ENCODE results near the gene AGAP5.
"Not testable (repeated sequence)": the region's sequence is repeated elsewhere in the genome, so short reads cannot be mapped to it uniquely, and the experiment has no call there.

AGAP5 gene

DNA sequence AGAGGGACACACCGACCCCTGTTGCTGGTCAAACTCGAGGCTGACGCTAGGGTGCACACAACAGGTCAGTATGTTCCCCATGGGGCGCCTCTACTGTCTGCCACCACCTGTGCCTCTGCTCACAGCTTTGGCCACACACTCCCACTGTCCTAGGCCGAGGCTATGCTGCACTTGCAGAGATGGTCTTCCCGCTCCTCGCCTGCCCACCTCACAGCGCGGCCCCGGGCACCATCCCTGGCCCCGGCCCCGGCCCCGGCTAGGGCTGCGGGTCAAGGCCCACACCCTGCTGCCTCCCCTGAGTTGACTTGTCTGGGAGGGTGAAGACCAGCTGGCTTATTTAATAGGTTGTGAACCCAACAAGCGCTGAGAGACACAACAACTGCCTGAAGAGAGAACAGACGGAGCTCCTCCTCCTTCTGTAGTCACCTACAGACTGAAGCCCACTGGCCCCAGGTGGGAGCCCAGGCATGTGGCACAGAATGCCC is at the start of gene AGAP5:
TSS of gene AGAP5 (minus strand) at position 435 of the 485 bp plus-strand sequence. CDS start at position 81, 354 bp downstream.
- not testable (repeated sequence) for DNase-seq

DNA sequence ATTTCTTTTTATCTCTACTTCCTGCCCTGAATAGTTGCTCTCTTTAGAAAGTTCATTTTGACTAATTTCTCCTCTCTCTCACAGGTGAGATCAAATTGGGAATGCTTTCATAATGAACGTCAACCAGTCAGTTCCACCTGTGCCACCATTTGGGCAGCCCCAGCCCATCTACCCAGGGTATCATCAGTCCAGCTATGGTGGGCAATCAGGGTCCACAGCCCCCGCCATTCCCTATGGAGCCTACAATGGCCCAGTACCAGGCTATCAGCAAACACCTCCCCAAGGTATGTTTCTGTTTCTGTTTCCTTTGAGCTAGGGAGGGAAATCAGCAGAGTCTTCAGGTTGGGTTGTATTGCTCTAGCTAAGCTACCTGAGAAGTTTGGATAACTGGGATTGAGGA is 48.8 kb upstream of the AGAP5 start:
- DNase-seq = no peak

DNA sequence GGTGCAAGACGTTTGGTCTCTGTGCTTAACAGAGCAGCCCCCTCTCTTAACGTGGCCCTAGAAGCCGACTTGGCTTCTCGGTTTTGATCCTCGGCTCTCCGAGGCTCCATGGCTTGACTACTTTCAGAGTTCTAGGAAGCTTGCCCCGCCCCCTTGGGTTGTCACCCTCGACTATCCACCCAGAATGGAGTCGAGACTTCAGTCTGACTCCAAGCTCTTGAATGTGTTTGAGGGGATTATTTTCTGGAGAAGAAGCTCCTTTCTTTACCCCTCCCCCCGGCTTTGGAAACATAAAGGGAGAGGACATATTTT is 46.7 kb upstream of the AGAP5 start:
- peak; percentile 81 for DNase-seq

DNA sequence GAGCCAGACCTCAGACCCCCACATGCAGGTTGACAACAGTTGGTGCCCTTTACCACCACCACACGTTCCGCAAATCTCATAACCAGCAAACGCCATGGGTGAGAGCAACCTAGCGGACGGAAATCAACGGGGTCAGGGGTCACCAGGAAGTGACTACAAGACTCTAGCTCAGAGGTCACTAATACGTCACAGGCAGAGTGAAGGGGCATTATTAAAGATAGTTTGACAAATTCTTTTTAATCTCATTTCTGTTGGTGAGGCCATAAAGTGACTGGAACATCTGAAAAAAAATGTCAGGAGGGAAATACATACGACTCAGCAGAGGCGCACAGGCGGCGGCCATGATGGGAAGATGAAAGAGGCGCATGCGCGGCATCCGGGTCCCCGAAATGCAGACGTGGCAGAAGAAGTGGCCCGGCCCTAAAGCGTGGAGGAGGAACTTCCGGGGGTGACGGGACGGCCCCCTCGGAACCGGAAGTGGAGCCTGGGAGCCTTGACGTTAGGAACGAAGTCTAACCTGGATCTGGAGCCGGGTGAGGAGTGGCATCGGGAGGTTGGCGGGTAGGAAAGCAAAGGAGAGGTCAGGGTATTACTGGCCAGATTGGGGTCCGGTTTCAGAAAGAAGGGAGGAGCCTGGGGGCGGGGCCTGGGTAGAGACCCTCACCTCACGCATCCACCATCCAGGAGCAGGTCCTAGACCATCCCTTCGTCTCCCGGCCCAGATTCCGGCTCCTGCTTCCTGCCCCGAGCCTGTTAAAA is 46.2 kb upstream of the AGAP5 start, which contains the start of gene SEC24C:
TSS of gene SEC24C (plus strand) at position 468 of the 759 bp plus-strand sequence. CDS start 2,461 bp downstream, outside the sequence.
- DNase-seq = peak; percentile 97

DNA sequence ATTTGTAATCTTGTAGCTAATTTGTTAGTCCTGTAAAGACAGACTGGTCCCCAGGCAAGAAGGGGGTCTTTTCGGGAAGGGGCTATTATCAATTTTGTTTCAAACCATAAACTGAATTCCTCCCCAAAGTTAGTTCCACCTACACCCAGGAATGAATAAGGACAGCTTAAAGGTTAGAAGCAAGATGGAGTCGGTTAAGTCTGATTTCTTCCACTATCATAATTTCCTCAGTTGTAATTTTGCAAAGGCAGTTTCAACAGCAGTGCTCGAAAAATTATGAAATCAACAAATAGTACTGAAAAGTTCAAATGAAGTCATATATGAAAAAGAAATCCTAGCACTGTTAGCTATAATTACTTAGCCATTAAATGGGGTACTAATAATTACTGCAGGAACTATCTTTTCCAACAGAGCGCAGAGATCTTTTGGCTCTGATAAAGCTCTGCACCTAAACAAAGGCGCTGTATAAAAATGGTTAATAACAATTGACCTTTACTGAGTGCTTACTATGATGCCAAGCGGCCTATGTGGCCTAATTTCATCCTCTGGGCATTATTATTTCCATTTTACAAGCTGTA is 45.5 kb upstream of the AGAP5 start:
- DNase-seq = no peak

DNA sequence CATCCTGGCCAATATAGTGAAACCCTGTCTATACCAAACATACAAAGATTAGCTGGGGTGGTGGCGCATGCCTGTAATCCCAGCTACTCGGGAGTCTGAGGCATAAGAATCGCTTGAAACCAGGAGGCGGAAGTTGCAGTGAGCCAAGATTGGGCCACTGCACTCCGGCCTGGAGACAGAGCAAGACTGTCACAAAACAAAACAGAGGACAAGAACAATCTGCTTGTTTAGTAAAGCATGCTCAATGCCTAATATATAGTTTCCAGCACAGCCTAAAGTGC is 44.5 kb upstream of the AGAP5 start:
- no peak for DNase-seq

DNA sequence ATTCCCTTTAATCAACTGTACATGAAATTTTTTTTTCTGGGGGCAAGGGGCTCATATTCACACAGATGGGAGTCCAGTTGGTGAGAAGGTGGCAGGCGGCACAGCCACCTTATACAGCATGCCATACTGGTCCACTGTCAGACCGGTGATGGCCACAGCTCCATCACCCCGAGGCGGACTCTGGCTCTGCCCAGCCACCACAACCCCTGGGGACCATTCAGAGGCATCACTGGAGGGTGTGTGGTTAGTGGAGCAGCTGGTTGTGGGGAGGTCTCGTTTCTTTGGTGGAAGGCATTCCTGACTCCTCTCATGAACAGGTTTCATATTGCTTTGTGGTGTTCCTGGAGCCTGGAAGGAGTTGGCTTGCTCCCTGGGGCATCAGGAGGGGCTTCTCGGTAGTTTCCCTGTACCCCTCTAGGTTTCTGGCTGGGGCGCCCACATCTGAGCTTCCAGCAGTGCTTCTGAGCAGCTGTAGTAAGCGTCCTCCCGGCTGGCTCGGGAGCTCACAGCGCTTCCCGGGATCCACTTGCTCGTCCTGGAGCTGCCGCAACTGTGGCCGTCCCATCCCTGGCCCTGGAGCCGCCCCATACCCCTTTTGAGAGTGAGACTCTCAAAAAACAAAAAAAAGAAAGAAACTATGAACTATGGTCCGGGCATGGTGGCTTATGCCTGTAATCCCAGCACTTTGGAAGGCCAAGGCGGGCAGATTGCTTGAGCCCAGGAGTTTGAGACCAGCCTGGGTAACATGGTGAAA is 42.8 kb upstream of the AGAP5 start:
- not testable (repeated sequence) for DNase-seq

DNA sequence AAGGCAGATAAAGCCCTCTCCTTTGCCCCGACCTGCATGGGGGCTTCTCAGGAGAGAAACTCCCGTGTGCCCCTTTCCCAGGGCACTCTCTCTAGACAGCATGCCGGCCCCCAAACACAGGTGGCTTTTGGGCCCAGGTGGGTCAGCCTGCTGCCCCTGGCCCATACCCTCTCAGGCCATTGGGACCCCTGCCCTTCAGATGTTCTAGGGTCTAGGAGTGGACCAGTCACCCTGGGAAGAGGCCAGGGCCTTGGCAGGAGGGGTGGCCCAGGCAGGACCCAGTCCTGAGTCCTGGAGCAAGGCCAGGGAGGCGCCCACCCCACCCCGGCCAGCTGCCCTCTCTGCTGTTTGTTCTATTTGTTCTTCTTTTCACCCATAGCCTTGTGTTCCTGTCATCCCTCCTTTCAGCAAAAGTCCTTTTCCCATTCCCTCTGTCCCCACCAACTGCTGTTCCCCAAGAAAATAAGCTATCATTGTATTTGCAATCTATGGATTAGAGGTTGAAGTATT is 36.9 kb upstream of the AGAP5 start:
- DNase-seq = no peak

DNA sequence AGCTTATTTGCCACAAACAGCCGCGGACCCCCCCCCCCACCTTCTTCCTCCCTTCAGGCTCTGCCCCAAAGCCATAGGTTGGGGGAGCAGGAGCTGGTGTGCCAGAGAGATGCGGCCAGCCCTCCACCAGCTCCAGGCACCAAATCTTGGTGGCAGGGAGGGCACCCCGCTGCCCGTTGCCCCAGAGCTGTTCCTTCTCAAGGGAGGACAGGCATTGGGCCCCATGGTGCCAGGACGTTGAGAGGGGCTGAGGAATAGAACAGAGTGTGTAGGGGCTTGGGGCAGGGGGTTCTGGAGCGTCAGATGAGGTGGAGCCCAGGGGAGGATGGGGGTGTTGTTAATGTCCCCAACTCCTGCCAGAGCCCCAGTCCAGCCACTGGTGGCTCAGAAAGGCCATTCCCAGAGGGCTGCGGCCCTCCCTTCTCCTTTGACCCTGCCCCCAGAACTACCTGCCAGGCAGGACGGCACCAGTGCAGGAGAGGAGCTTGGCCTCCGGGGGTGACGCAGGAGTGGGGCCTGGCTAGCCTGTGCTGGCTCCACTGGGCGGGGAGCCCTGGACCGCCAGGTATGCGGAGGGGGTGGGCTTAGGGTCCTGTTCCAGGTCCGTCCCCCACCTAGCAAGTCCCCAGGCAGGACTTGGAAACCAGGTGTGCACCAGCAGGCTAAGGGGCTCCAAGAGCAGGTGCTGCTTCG is 36.3 kb upstream of the AGAP5 start:
- no peak for DNase-seq

DNA sequence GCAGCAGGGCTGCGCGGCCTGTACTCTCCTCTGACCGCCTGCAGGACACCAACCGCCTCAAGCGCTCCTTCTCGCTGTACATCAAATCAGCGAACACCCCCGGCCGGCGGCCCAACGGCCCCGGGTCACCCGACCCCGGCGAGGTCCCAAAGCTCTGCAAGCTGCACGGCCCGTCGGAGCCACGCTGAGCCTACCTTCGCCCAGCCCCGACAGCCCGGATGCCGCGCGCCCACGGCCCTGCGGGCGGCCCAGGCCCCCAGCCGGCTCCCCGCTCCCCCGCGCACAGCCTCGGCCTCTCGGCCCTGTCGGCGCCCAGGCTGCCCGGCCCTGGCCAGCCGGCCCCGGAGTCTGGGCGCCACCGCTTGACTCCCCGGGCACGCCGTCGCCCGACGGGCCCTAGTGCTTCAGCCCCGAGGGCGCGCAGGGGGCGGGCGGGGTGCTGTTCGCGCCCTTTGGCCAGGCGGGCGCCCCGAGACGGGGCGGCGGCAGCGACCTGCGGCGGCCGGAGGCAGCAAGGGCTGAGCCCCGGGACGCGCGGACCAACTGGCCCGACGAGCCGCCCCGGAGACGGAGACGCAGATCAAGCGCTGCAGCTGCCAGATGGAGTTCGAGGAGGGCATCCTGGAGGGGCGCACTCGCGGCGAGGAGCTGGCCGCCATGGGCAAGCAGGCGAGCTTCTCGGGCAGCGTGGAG is 35.2 kb upstream of the AGAP5 start:
- DNase-seq = no peak

DNA sequence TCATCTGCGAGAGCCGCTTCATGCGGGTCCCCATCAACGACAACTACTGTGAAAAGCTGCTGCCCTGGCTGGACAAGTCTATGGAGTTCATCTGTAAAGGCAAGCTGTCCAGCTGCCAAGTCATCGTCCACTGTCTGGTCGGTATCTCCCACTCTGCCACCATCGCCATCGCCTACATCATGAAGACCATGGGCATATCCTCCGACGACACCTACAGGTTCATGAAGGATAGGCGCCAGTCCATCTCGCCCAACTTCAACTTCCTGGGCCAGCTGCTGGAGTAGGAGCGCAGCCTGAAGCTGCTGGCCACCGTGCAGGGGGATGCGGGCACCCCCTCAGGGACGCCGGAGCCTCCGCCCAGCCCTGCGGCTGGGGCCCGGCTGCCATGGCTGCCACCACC is 34.5 kb upstream of the AGAP5 start:
- DNase-seq = no peak

DNA sequence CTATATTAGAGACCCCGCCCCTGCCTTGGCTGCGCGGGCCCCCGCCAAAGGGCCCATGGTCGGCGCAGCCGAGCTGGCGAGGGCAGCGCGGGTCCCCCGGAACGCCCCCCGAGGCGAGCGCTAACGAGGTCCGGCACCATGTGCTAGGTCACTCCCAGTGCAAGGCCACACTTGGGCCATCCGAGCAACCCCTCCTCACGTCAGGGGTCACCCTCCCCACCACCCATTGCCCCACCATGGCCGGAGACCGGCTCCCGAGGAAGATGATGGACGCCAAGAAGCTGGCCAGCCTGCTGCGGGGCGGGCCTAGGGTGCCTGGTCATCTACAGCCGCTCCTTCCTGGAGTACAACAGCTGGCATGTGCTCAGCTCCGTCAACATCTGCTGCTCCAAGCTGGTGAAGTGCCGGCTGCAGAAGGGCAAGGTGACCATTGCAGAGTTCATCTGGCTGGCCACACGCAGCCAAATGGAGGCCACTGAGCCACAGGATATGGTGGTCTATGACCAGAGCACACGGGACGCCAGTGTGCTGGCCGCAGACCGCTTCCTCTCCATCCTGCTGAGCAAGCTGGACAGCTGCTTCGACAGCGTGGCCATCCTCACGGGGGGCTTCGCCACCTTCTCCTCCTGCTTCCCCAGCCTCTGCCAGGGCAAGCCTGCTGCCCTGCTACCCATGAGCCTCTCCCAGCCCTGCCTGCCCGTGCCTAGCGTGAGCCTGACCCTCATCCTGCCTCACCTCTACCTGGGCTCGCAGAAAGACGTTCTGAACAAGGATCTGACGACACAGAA is 33.9 kb upstream of the AGAP5 start:
- no peak for DNase-seq

DNA sequence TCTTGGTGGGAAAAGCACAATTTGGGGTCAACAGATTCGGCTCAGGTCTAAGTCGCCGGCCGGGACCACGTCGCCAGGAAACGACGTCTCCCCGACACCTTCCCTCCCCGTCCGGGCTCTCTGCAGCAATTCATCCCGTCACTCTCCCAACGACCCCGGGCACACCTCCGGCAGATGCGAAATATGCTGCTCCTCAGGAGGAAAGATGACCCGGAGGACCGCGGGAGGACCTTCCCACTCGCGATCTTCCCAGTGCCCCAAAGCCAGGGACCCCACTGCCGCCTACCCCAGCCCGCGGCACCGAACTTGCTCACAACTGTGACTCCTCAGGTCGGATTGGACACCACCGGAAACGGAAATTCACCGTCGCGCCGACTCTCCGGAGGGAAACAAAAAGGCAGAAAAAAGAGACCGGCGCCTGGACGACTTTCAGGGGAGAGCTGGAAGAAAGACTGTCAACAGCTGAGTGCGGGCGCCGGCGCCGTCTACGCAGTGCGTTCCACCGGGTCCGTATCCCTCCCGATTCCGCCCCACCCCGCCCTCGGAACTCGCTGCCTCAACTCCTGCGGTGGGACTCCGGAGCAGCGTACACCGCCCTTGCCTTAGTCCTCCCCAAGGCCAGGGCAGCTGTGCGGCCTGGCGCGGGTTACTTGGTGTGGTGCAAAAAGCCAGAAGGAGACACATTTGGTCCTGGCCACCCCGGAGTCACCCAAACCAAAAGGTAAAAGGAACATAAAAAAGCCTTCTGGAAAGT is 32.4 kb upstream of the AGAP5 start:
- DNase-seq = peak; percentile 94

DNA sequence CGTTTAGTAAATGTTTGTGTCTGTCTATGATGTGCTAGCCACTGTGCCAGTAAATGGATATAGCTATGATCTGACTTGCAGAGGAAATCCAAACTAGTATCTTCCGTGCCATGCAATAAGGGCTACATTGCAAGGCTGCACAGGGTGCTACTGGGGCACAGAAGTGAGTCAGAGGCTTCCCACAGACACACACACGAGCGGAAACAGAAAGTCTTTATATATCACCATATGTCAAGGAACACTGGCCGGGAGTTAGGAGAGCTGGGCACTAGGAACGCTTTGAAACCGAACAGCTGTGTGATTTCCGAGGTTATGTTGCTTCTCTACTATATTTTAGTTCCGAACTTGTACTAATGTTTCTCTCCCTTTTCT is 31.9 kb upstream of the AGAP5 start:
- peak; percentile 54 for DNase-seq

DNA sequence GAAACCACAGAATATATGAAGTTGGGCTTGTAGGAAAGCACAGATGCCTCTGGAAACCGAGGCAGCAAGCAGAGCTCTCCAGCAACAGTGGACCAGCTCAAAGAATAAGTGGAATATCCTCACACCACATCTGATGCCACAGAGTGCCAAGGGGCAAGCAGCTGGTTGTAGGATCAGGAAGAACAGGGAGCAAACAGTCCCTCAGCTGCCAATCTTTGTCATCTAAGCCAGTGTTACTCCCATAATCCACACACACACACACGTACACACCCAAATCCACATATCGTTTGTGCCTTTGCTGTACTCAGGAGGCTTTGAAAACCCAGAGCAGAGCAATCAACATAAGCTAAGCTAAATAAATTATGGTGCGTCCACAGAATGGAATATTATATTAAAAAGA is 25.6 kb upstream of the AGAP5 start:
- DNase-seq = no peak

DNA sequence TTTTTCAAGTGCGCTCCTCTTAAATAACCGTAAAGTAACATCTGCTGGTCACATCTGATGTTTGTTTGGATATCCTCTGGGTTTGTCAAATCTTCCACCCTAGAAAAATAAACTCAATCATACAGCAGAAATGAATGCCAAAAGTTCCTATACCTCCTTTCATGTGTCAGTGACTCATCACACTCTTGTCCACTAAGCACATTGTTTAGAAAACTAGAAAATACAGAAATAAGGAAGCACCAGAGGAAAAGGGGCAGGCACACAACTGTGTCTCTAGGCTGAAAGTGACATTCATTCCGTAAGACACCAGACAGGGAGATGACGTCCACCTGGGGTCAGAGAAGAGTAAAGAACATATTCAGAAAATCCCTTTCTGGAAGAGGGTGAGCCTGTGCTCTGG is 22.7 kb upstream of the AGAP5 start:
- not testable (repeated sequence) for DNase-seq

DNA sequence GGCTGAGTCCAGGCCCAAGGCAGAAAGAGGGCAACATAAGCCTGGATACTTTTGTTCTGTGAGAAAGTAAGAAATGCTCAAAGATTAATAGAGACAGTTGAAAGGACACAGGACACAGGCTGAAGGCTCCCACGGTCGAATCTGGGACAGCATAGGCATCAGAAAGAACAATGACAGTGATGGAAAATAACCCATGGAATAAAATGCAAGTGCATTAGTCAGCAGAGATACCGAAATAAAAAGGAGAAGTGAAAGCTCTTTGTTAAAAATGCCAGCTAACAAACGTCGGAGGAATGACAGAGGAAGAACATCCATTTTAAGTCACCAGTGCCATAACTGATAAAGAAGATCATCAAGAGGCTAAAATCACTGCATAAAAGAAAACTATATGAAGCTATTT is 19.6 kb upstream of the AGAP5 start:
- DNase-seq = no peak

DNA sequence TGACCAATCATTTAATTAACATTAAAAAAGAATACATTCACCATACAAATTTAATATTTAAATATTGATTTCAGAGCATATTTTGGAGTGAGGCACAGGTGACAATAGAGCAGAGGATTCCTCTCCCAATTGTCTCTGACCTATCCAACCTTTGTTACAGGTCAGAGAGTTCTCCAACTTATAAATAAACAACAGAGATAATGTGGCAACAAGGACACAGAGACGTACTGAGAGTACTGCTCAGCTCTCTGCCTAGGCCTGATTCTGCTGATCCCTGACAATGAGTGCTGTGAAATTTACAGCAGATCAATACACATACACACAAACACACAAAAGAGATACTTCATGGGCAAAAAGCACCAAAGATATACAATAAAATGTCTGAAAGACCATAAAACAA is 18.3 kb upstream of the AGAP5 start:
- DNase-seq = no peak

DNA sequence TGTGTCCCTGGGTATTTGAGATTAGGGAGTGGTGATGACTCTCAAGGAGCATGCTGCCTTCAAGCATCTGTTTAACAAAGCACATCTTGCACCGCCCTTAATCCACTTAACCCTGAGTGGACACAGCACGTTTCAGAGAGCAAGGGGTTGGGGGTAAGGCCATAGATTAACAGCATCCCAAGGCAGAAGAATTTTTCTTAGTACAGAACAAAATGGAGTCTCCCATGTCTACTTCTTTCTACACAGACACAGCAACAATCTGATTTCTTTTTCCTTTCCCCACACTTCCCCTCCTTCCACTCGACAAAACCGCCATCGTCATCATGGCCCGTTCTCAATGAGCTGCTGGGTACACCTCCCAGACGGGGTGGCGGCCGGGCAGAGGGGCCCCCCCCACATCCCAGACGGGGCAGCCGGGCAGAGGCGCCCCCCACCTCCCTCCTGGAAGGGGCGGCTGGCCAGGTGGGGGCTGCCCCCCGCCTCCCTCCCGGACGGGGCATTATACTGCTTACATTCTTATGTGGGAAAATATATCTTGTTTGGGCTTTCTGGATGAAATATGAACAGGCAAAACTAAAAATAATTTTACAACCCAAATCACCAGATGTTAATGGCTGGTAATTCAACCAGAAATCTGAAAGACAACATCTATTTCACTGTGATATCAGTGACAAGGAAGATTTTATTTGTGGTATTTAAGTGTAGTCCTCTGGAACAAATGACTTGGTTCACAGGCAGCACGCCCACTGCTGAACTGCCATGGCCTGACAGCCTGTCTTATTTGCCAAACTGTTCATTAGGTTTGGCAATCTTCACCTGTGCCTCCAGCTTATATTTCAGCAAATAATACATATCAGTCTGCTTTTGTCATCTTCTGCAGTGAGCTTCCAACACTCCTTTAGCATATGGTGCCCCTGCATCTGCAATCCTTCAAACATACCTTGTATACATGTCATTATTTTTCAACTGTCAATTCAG is 17.6 kb upstream of the AGAP5 start:
- not testable (repeated sequence) for DNase-seq

DNA sequence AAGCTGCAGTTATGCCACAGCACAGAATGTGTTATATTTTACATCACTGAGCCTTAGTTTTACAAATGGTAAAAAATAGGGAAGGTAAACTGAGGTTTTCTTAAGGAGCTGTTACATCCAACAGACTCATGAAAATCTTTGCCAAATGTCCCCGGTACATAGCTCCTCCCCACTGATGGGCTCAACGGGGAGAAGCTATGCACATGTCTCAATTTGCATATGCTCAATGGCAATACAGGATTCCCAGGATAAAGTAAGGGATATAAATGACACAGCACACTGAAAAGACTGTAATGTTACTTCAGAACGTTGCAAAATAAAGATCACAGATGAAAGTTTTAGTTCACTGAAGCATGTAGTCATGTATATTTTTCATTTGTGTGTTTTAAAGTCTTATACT is 16.6 kb upstream of the AGAP5 start:
- DNase-seq = not testable (repeated sequence)
